Subcutaneous adipose tissue (tissue), 4 donors: ENCODE results near the gene PLEKHN1. TPM values are rescaled to one million over a fixed set of nuclear protein-coding genes. Genes with fewer than 3 reads are reported as not detected.

ENCODE experiments used
- CTCF ChIP-seq: fragments of 450-650 bp; IDR thresholded peaks from one replicate; pipeline ENCODE4 v1.5.1; 2016; ENCODE audit warnings: low read depth, mild to moderate bottlenecking, control low read depth, antibody characterized with exemption, moderate library complexity
- total RNA-seq, 4 donors: library from RNA; depleted of rRNA; stranded (reverse); fragments of >200 nt; gene quantifications; one replicate each; pipeline ENCODE4 v1.1.0, GENCODE V29; 2016

PLEKHN1 gene
- total RNA-seq: under 1 TPM in 1 of 4 donors, not detected in 3; 0.33 TPM

- TF ChIP-seq CTCF: no peak
Measured at GRCh38 chr1:966135-966703, at the start of gene PLEKHN1. PLEKHN1 (plus strand) TSS chr1:966482; CDS start chr1:966532, 50 bp downstream.

GRCh38 chr1:917076-917459, 49.2 kb upstream of the PLEKHN1 start:
- no peak for TF ChIP-seq CTCF

- TF ChIP-seq CTCF: no peak
Measured at GRCh38 chr1:917466-918091, 48.7 kb upstream of the PLEKHN1 start.

GRCh38 chr1:918353-918752, 47.9 kb upstream of the PLEKHN1 start:
- TF ChIP-seq CTCF: no peak

- no peak for TF ChIP-seq CTCF
Measured at GRCh38 chr1:918843-919242, 47.4 kb upstream of the PLEKHN1 start.

- TF ChIP-seq CTCF: no peak
Measured at GRCh38 chr1:919271-919872, 46.9 kb upstream of the PLEKHN1 start.

GRCh38 chr1:920010-920409, 46.3 kb upstream of the PLEKHN1 start:
- TF ChIP-seq CTCF: no peak
